Measurements from ENCODE around the gene PAXIP1.

Gene PAXIP1

DNA sequence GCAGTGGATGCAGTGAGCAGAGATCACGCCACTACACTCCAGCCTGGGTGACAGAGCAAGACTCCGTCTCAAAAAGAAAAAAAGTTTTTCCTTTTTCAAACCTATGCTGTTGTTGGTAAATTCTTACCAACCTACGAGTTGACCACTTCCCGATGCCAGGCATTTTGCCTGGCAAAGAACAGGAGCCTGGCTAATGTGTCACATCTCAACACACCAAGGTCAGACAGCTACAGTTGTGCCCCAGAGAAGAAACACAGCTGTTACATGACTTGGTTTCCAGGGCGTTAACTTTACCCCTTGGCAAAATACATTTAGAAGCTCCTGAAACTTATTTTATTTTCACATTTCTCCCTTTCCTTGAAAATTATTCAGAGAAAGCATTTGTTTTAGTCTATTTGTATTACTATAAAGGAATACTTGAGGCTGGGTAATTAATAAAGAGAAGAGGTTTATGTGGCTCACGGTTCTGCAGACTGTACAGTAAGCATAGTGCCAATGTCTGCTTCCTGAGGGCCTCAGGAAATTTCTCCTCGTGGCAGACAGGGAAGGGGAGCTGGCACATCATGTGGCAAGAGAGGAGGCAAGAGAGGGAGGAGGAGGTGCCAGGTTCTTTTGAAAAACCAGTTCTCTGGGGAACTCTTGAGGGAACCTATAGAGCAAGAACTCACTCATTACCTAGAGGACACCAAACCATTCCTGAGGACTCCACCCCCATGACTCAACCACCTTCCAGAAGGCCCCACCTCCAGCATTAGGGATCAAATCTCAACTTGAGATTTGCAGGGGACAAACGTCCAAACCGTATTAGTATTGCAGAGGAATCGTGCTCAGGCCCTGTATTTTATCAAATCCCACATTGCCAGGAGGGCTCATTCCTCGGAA is 83.3 kb downstream of the PAXIP1 start:
- H3K36me3 ChIP-seq = no peaks in the 10 kb centered on the region
- H3K4me3 ChIP-seq = no peak overlapping the region
- H3K27me3 ChIP-seq = peaks cover 0 to 5% (median 2%) of the 10 kb centered on the region in 11 experiments; a peak in 9 of 22 replicates
- no peak overlapping the region for H3K9ac ChIP-seq
- no peak overlapping the region for H3K27ac ChIP-seq
- TF ChIP-seq Cebpa-rat (IDR thresholded peaks at IDR 0.05) = no peak
- H3K4me2 ChIP-seq = no peak overlapping the region
- H4K20me1 ChIP-seq = no peaks in the 10 kb centered on the region
- H3K9me3 ChIP-seq (replicated peaks in 1 of 11) = peaks cover 7 to 15% (median 11%) of the 10 kb centered on the region in 11 experiments
- H3K4me1 ChIP-seq = no peaks in the 10 kb centered on the region

- Histone ChIP-seq H3K36me3 (no peaks in the 10 kb centered on the region), H3K27ac (no peak overlapping the region), H3K4me3 (no peak overlapping the region), H3K27me3 (peaks cover 0 to 11% (median 8%) of the 10 kb centered on the region in 11 experiments; a peak in 9 of 22 replicates), H3K4me2 (no peak overlapping the region), H3K9ac (no peak overlapping the region), H4K20me1 (no peaks in the 10 kb centered on the region), H3K9me3 (replicated peaks in 1 of 11) (peaks cover 7 to 15% (median 11%) of the 10 kb centered on the region in 11 experiments), H3K4me1 (no peaks in the 10 kb centered on the region)
- no peak for TF ChIP-seq Cebpa-rat (IDR thresholded peaks at IDR 0.05)
Observed at GRCh38 chr7:154918741-154919140, 84.2 kb downstream of the PAXIP1 start.

- Histone ChIP-seq H3K9me3 (replicated peaks in 1 of 11) (peaks cover 7 to 15% (median 11%) of the 10 kb centered on the region in 11 experiments), H4K20me1 (no peaks in the 10 kb centered on the region), H3K27ac (no peak overlapping the region), H3K4me2 (no peak overlapping the region), H3K9ac (no peak overlapping the region), H3K4me1 (no peaks in the 10 kb centered on the region), H3K4me3 (no peak overlapping the region), H3K36me3 (no peaks in the 10 kb centered on the region), H3K27me3 (peaks cover 0 to 11% (median 8%) of the 10 kb centered on the region in 11 experiments; a peak in 9 of 22 replicates)
- no peak for TF ChIP-seq Cebpa-rat (IDR thresholded peaks at IDR 0.05)
Observed at GRCh38 chr7:154918266-154918665, 84.7 kb downstream of the PAXIP1 start.

- Histone ChIP-seq H3K27me3 (peaks cover 0 to 11% (median 8%) of the 10 kb centered on the region in 11 experiments; a peak in 9 of 22 replicates), H3K9ac (no peak overlapping the region), H3K4me1 (no peaks in the 10 kb centered on the region), H3K36me3 (no peaks in the 10 kb centered on the region), H3K4me3 (no peak overlapping the region), H4K20me1 (no peaks in the 10 kb centered on the region), H3K9me3 (replicated peaks in 1 of 11) (peaks cover 7 to 14% (median 11%) of the 10 kb centered on the region in 11 experiments), H3K27ac (no peak overlapping the region), H3K4me2 (no peak overlapping the region)
- TF ChIP-seq Cebpa-rat (IDR thresholded peaks at IDR 0.05) = no peak
Observed at GRCh38 chr7:154917808-154918160, 85.1 kb downstream of the PAXIP1 start.

GRCh38 chr7:154916856-154917807 is 85.8 kb downstream of the PAXIP1 start:
- Histone ChIP-seq H3K4me1 (no peaks in the 10 kb centered on the region), H3K27me3 (peaks cover 0 to 11% (median 8%) of the 10 kb centered on the region in 11 experiments; a peak in 9 of 22 replicates), H3K27ac (no peak overlapping the region), H3K4me2 (no peak overlapping the region), H4K20me1 (no peaks in the 10 kb centered on the region), H3K36me3 (no peaks in the 10 kb centered on the region), H3K9me3 (replicated peaks in 1 of 11) (peaks cover 1 to 8% (median 4%) of the 10 kb centered on the region in 11 experiments; a peak in 21 of 22 replicates), H3K4me3 (no peak overlapping the region), H3K9ac (no peak overlapping the region)
- TF ChIP-seq Cebpa-rat (IDR thresholded peaks at IDR 0.05) = no peak

GRCh38 chr7:154916381-154916780 is 86.5 kb downstream of the PAXIP1 start:
- no peak overlapping the region for H3K9ac ChIP-seq
- H3K27me3 ChIP-seq = peaks cover 0 to 11% (median 8%) of the 10 kb centered on the region in 11 experiments; a peak in 9 of 22 replicates
- no peak overlapping the region for H3K4me2 ChIP-seq
- no peaks in the 10 kb centered on the region for H3K36me3 ChIP-seq
- peaks cover 0 to 1% (median 0%) of the 10 kb centered on the region in 11 experiments; a peak in 3 of 22 replicates for H3K9me3 ChIP-seq (replicated peaks in 1 of 11)
- no peaks in the 10 kb centered on the region for H4K20me1 ChIP-seq
- H3K4me1 ChIP-seq = no peaks in the 10 kb centered on the region
- no peak overlapping the region for H3K4me3 ChIP-seq
- no peak for TF ChIP-seq Cebpa-rat (IDR thresholded peaks at IDR 0.05)
- no peak overlapping the region for H3K27ac ChIP-seq

DNA sequence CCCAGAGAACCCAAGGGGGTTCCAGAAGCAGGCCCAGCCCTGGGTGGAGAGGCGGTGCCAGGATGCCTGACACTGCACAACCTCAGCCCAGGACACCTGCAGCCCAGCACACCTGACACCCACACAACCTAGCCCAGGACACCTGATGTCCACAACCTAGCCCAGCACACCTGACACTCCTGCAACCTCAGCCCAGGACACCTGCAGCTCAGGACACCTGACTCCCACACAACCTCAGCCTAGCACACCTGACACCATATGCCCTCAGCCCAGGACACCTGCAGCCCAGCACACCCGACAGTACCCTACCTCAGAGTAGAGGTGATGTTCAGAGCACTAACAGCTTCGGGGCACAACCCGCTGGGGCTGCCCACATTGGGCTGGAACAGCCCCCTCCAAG is 87.3 kb downstream of the PAXIP1 start:
- H3K4me2 ChIP-seq = no peak overlapping the region
- H3K9me3 ChIP-seq (replicated peaks in 1 of 11) = peaks cover 0 to 9% (median 0%) of the 10 kb centered on the region in 11 experiments; a peak in 3 of 22 replicates
- no peaks in the 10 kb centered on the region for H4K20me1 ChIP-seq
- TF ChIP-seq Cebpa-rat (IDR thresholded peaks at IDR 0.05) = no peak
- H3K4me3 ChIP-seq = no peak overlapping the region
- no peaks in the 10 kb centered on the region for H3K4me1 ChIP-seq
- H3K9ac ChIP-seq = no peak overlapping the region
- peaks cover 0 to 11% (median 8%) of the 10 kb centered on the region in 11 experiments; a peak in 9 of 22 replicates for H3K27me3 ChIP-seq
- H3K27ac ChIP-seq = no peak overlapping the region
- H3K36me3 ChIP-seq = no peaks in the 10 kb centered on the region

DNA sequence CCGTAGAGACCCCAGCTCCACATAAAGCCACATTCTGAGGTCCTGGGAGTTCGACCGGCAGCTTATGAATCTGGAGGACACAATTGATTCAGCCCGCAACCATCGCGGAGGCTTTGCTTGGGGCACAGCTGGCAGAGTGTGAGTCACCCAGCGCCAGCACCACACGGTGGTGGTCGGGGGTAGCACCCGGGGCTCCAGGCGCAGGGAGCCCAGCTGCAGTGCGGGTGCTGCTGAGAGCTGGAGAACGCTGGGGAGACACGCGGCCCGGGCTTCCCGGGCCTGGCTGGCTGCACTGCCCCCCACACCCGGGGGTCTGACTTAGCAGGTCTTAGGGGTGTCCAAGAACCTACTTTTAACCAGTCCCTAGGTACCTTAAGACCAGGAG is 87.9 kb downstream of the PAXIP1 start:
- Histone ChIP-seq H3K36me3 (no peaks in the 10 kb centered on the region), H3K27ac (no peak overlapping the region), H3K9ac (no peak overlapping the region), H3K27me3 (peaks cover 0 to 11% (median 8%) of the 10 kb centered on the region in 11 experiments; a peak in 9 of 22 replicates), H4K20me1 (no peaks in the 10 kb centered on the region), H3K4me2 (no peak overlapping the region), H3K4me3 (no peak overlapping the region), H3K4me1 (no peaks in the 10 kb centered on the region), H3K9me3 (replicated peaks in 1 of 11) (peaks cover 0 to 10% (median 0%) of the 10 kb centered on the region in 11 experiments; a peak in 3 of 22 replicates)
- TF ChIP-seq Cebpa-rat (IDR thresholded peaks at IDR 0.05) = no peak

Measured in BLaER1 treated with 17β-estradiol and CSF1 and Interleukin-3, amounts not matched to agents 10 nM and 100 nM (cell line).